K562 (cell line): ENCODE data around the gene ZACN. TPM values are rescaled to one million over a fixed set of nuclear protein-coding genes. Genes with fewer than 3 reads are reported as not detected.

Experiments
- ATAC-seq: fragments of 200-7000 bp; cut with Tn5 transposase; 3 replicates; pipeline ENCODE4 v1.9.1; 2020; ENCODE audit warnings: moderate library complexity
- BruUV-seq: library from RNA; stranded (reverse); fragments of 400-500 nt; replicated peaks from 2 replicates; lab custom pipeline; 2021; lab: Mats Ljungman, UMichigan
- CTCF ChIA-PET: fragments of 300-600 bp; formaldehyde crosslinking; extraction: SDS; loops from one replicate; lab custom pipeline; 2021; ENCODE audit warnings: low intra/inter-chr PET ratio; lab: Yijun Ruan, JAX
- POLR2A ChIA-PET: fragments of 300-600, 350-650 bp; sonication (Branson Sonifier 250); formaldehyde crosslinking; extraction: SDS; loops from one replicate; lab custom pipeline; 2021; ENCODE audit warnings: antibody characterized with exemption, inconsistent platforms; lab: Yijun Ruan, JAX
- DNase-seq, 4 experiments: peaks; one replicate each; pipeline versions ENCODE4 v3.0.0 to v3.0.0-alpha.2; 2011 to 2018; ENCODE audit warnings: low spot score in 3 of 4, mixed read lengths in 3 of 4; ENCODE audit errors: extremely low read depth in 1 of 4
- FAIRE-seq: peaks from 2 replicates; lab custom pipeline; 2011; peaks lifted over from hg19 to GRCh38; lab: Jason Lieb, UNC
- H2AFZ ChIP-seq: 2 replicates; pipeline ENCODE4 v1.6.0; 2011; ENCODE audit warnings: low read depth, low read length, control low read depth, inconsistent platforms
- H3K27ac ChIP-seq: fragments of 200-600 bp; 3 replicates; pipeline ENCODE4 v1.8.0; 2011; ENCODE audit warnings: low read depth, mild to moderate bottlenecking, control low read depth, inconsistent platforms, low read length, moderate library complexity, mixed read lengths; ENCODE audit errors: extremely low read depth
- H3K27me3 ChIP-seq, 2 experiments: fragments of 300-600 bp in 1 of 2; 2 replicates in 1 of 2; 3 replicates in 1 of 2; pipeline versions ENCODE4 v1.6.0 to v1.8.0; 2011; ENCODE audit warnings: inconsistent platforms in 2 of 2, low read length in 2 of 2, mild to moderate bottlenecking in 1 of 2, mixed read lengths in 1 of 2, moderate library complexity in 1 of 2; ENCODE audit not compliant: control insufficient read depth in 2 of 2, insufficient read depth in 2 of 2
- H3K36me3 ChIP-seq: fragments of 300-600 bp; 3 replicates; pipeline ENCODE4 v1.8.0; 2011; ENCODE audit warnings: mild to moderate bottlenecking, low read length, inconsistent platforms; ENCODE audit not compliant: control insufficient read depth, insufficient read depth
- H3K4me1 ChIP-seq, 2 experiments: fragments of 200-600 bp in 1 of 2; replicated peaks in 1 of 2; 2 replicates in 1 of 2; 3 replicates in 1 of 2; pipeline versions ENCODE4 v1.5.1 to v1.8.0; 2011; ENCODE audit warnings: inconsistent platforms in 2 of 2, low read length in 2 of 2, mild to moderate bottlenecking in 1 of 2, mixed read lengths in 1 of 2, moderate library complexity in 1 of 2; ENCODE audit not compliant: control insufficient read depth in 2 of 2, insufficient read depth in 2 of 2
- H3K4me2 ChIP-seq: 2 replicates; pipeline ENCODE4 v1.6.1; 2011; ENCODE audit warnings: low read length, control low read depth, inconsistent platforms, mixed read lengths; ENCODE audit not compliant: insufficient read depth
- H3K4me3 ChIP-seq: fragments of 200-600 bp; sonication (generic), shearing (Covaris generic); 2 replicates; pipeline ENCODE4 v1.5.1; 2016; ENCODE audit warnings: control low read depth, inconsistent platforms
- H3K79me2 ChIP-seq: fragments of 200-600 bp; 3 replicates; pipeline ENCODE4 v1.8.0; 2011; ENCODE audit warnings: low read length, inconsistent platforms; ENCODE audit not compliant: control insufficient read depth, insufficient read depth
- H3K9ac ChIP-seq, 2 experiments: 2 replicates each; pipeline versions ENCODE4 v1.6.0 to v1.6.1; 2011; ENCODE audit warnings: low read depth in 2 of 2, low read length in 2 of 2, control low read depth in 1 of 2, inconsistent platforms in 1 of 2, mild to moderate bottlenecking in 1 of 2, mixed read lengths in 1 of 2; ENCODE audit not compliant: insufficient read depth in 1 of 2
- H3K9me1 ChIP-seq: one replicate; pipeline ENCODE4 v1.6.0; 2011; ENCODE audit warnings: inconsistent platforms, mild to moderate bottlenecking, low read length, moderate library complexity; ENCODE audit not compliant: control insufficient read depth, insufficient read depth
- H3K9me3 ChIP-seq: replicated peaks from 2 replicates; pipeline ENCODE4 v1.5.1; 2011; ENCODE audit warnings: low read depth, low read length, inconsistent platforms; ENCODE audit not compliant: control insufficient read depth, insufficient read depth
- H4K20me1 ChIP-seq: replicated peaks from 2 replicates; pipeline ENCODE4 v1.6.1; 2011; ENCODE audit warnings: low read length, inconsistent platforms, mixed read lengths; ENCODE audit not compliant: control insufficient read depth, insufficient read depth
- ARID3B ChIP-seq: fragments of 250-450 bp; sonication (Bioruptor Pico); IDR thresholded peaks from 2 replicates; pipeline ENCODE4 v1.4.0; 2020; ENCODE audit warnings: borderline replicate concordance
- CHCHD3 ChIP-seq: fragments of 250-450 bp; sonication (Bioruptor Pico); IDR thresholded peaks from 2 replicates; pipeline ENCODE4 v2.1.2; 2022; ENCODE audit warnings: mild to moderate bottlenecking
- CTCF ChIP-seq, 3 experiments: IDR thresholded peaks in 2 of 3; conservative IDR thresholded peaks in 1 of 3; 2 replicates each; pipeline ENCODE4 v1.5.1; 2011 to 2012; ENCODE audit warnings: low read length in 3 of 3, mild to moderate bottlenecking in 3 of 3, control low read depth in 2 of 3, improper control_type of control experiment in 1 of 3, inconsistent platforms in 1 of 3, low read depth in 1 of 3, mixed read lengths in 1 of 3, moderate library complexity in 1 of 3; ENCODE audit not compliant: insufficient read depth in 2 of 3
- MAFG ChIP-seq: fragments of 450-650 bp; conservative IDR thresholded peaks from 2 replicates; pipeline ENCODE4 v1.6.1; 2016; ENCODE audit warnings: missing genetic modification characterization, missing compliant biosample characterization
- RAD21 ChIP-seq, 2 experiments: fragments of 250-450 bp in 1 of 2; fragments of 450-650 bp in 1 of 2; sonication (Bioruptor Pico) in 1 of 2; formaldehyde crosslinking in 1 of 2; IDR thresholded peaks in 1 of 2; conservative IDR thresholded peaks in 1 of 2; 2 replicates each; pipeline versions ENCODE4 v1.4.0 to v1.8.0; 2020 to 2022; ENCODE audit warnings: mild to moderate bottlenecking in 2 of 2, moderate library complexity in 1 of 2
- RBM14 ChIP-seq: fragments of 200-400 bp; formaldehyde crosslinking; IDR thresholded peaks from 2 replicates; pipeline ENCODE4 v1.6.1; 2018; ENCODE audit warnings: low read depth, mild to moderate bottlenecking, low read length, moderate library complexity, borderline replicate concordance; ENCODE audit not compliant: insufficient read depth
- SAFB2 ChIP-seq: fragments of 200-400 bp; formaldehyde crosslinking; IDR thresholded peaks from 2 replicates; pipeline ENCODE4 v1.6.1; 2018; ENCODE audit warnings: borderline replicate concordance, low read length, low read depth, moderate library complexity; ENCODE audit not compliant: severe bottlenecking
- SMARCE1 ChIP-seq: fragments of 450-650 bp; IDR thresholded peaks from 2 replicates; pipeline ENCODE4 v1.7.1; 2016; ENCODE audit warnings: mild to moderate bottlenecking
- THRA ChIP-seq: fragments of 450-650 bp; IDR thresholded peaks from 2 replicates; pipeline ENCODE4 v1.6.1; 2017; ENCODE audit warnings: mild to moderate bottlenecking, moderate library complexity
- ZBTB2 ChIP-seq: fragments of 450-650 bp; IDR thresholded peaks from 2 replicates; pipeline ENCODE4 v1.6.1; 2016; ENCODE audit warnings: antibody characterized with exemption
- ZFP1 ChIP-seq: fragments of 450-650 bp; formaldehyde crosslinking; IDR thresholded peaks from 2 replicates; pipeline ENCODE4 v1.4.0; 2020; ENCODE audit warnings: mild to moderate bottlenecking, mixed read lengths
- ZKSCAN1 ChIP-seq: fragments of 150-350 bp; IDR thresholded peaks from 2 replicates; pipeline ENCODE4 v1.6.1; 2016; ENCODE audit warnings: low read depth, low read length
- ZNF140 ChIP-seq: fragments of 250-450 bp; sonication (Bioruptor Pico); IDR thresholded peaks from 2 replicates; pipeline ENCODE4 v1.8.0; 2021; ENCODE audit warnings: moderate library complexity, mild to moderate bottlenecking, inconsistent platforms
- ZNF282 ChIP-seq: sonication (generic); formaldehyde crosslinking; IDR thresholded peaks from 2 replicates; pipeline ENCODE4 v1.8.1; 2023; ENCODE audit warnings: missing genetic modification reagents
- ZSCAN29 ChIP-seq: fragments of 450-650 bp; IDR thresholded peaks from 2 replicates; pipeline ENCODE4 v1.6.1; 2017
- WGBS: fragments of 100-300 bp; shearing (Covaris generic); methylation state at CpG from one replicate; pipeline ENCODE4 v1.1.6; 2016; ENCODE audit warnings: low coverage, mixed read lengths; ENCODE audit not compliant: insufficient coverage; ENCODE audit errors: missing lambda C conversion rate; 5-methylcytosine and 5-hydroxymethylcytosine counted together
- in situ Hi-C: fragments of 300-500 bp; cut with MboI; formaldehyde crosslinking; loops from 4 replicates; pipeline ENCODE4 v1.15.0; 2018; ENCODE audit warnings: inconsistent platforms, mixed read lengths
- intact Hi-C: fragments of 100-400 bp; cut with micrococcal nuclease; formaldehyde crosslinking; loops from 2 replicates; pipeline ENCODE4 v1.14.2; 2022
- polyA plus RNA-seq, 8 experiments: library from polyadenylated mRNA; depleted of rRNA in 4 of 8; stranded (reverse) in 5 of 8; unstranded in 3 of 8; fragments of >200 nt; fragmentation: Nextera tagmentation in 2 of 8; fragmentation: Illumina TruSeq in 1 of 8; extraction: Ambion mirVana in 2 of 8; extraction: Trizol in 1 of 8; gene quantifications; 2 replicates each; pipeline versions ENCODE4 v1.2.1 to v1.2.3, GENCODE V29; 2011 to 2014; ENCODE audit warnings: inconsistent platforms in 1 of 8, missing spikeins in 1 of 8
- total RNA-seq, 7 experiments: library from RNA; depleted of rRNA in 6 of 7; stranded (reverse); fragments of >200 nt in 6 of 7; fragmentation: Illumina TruSeq in 2 of 7; extraction: Trizol in 2 of 7; gene quantifications; 2 replicates each; pipeline versions ENCODE4 v1.2.1 to v1.2.3, GENCODE V29; 2011 to 2021; ENCODE audit warnings: low replicate concordance in 1 of 7

ZACN gene
- total and polyA plus RNA-seq, 9 of the 15 experiments (the other 6 are each of a cell fraction or from before 2014, with no cell fraction given): 0.07 TPM; not detected in 8

GRCh38 chr17:76107509-76107908 lies 28.5 kb downstream of the ZACN start:
- Histone ChIP-seq H3K4me3 (no peak overlapping the region), H3K4me2 (no peak overlapping the region), H3K27ac (no peak overlapping the region), H3K4me1 (peaks cover 12 to 15% of the 10 kb centered on the region in 2 experiments), H4K20me1 (no peaks in the 10 kb centered on the region), H3K27me3 (no peaks in the 10 kb centered on the region), H2AFZ (no peak overlapping the region), H3K9ac (no peak overlapping the region), H3K79me2 (peaks cover 11% of the 10 kb centered on the region), H3K36me3 (no peaks in the 10 kb centered on the region), H3K9me3 (no peaks in the 10 kb centered on the region), H3K9me1 (peaks cover 2% of the 10 kb centered on the region)
- POLR2A ChIA-PET: no interaction called here
- BruUV-seq: no TSS peak
- ATAC-seq (no peak), FAIRE-seq (no peak), DNase-seq (peak in 1 of 4 experiments; percentile 61)
- CTCF ChIA-PET: interaction anchor here (0.7 kb wide), 1 partner anchor 14 kb away, joined by 3 read pairs; no protein-coding TSS in a partner anchor
- intact Hi-C loops (no loop called here), in situ Hi-C loops (no loop called here)
- TF ChIP-seq ZNF140 (CRISPR knock-in tag): no peak
- no peak for TF ChIP-seq ZFP1 (CRISPR knock-in tag)
- TF ChIP-seq ZSCAN29: no peak
- no peak for TF ChIP-seq CHCHD3 (CRISPR knock-in tag)
- no peak for TF ChIP-seq MAFG (tag)
- no peak for TF ChIP-seq ZNF282 (CRISPR knock-in tag)
- TF ChIP-seq SMARCE1: peak; percentile 22; the same call in 1 of the 2 replicates
- peak; percentile 12 to 41; a peak in 1 of 4 replicates for TF ChIP-seq RAD21 (CRISPR knock-in tag; conservative IDR thresholded peaks at IDR 0.05 in 1 of 2, IDR thresholded peaks at IDR 0.05 in 1 of 2)
- TF ChIP-seq CTCF (IDR thresholded peaks at IDR 0.05 in 2 of 3, conservative IDR thresholded peaks at IDR 0.05 in 1 of 3; ENCODE audit: insufficient read depth in 2 of 3, low read depth in 1 of 3, low read length in 3 of 3): peak; percentile 1 to 61 (median 37); a peak in 4 of 6 replicates
- TF ChIP-seq RBM14: no peak
- TF ChIP-seq ARID3B: no peak
- TF ChIP-seq ZBTB2: no peak
- TF ChIP-seq THRA: no peak
- TF ChIP-seq ZKSCAN1: no peak
- no peak for TF ChIP-seq SAFB2
- 35% methylated on average over 6 of the region's 6 CpGs for WGBS
